Prostate gland (tissue), 2 donors: Measurements from ENCODE around the gene LARP7. TPM values are rescaled to one million over a fixed set of nuclear protein-coding genes. Genes with fewer than 3 reads are reported as not detected.

Source experiments
- DNase-seq: peaks from one replicate; pipeline ENCODE4 v3.0.0-alpha.2; 2019; ENCODE audit warnings: low spot score
- H3K27ac ChIP-seq, 2 donors: fragments of 200-600 bp; sonication (generic); 2 replicates each; pipeline ENCODE4 v1.5.1; 2017 to 2019
- H3K27me3 ChIP-seq: fragments of 200-600 bp; sonication (generic); replicated peaks from 2 replicates; pipeline ENCODE4 v1.5.1; 2019; ENCODE audit not compliant: insufficient read depth
- H3K36me3 ChIP-seq, 2 donors: fragments of 200-600 bp; sonication (generic); 1 replicate in 1 of 2; 2 replicates in 1 of 2; pipeline versions ENCODE4 v1.5.1 to v1.8.1; 2017 to 2019
- H3K4me1 ChIP-seq: fragments of 200-600 bp; sonication (generic); replicated peaks from 2 replicates; pipeline ENCODE4 v1.5.1; 2019
- H3K4me3 ChIP-seq, 2 donors: fragments of 200-600 bp; sonication (generic); 2 replicates each; pipeline ENCODE4 v1.5.1; 2017 to 2019
- H3K9me3 ChIP-seq: fragments of 200-600 bp; sonication (generic); 2 replicates; pipeline ENCODE4 v1.5.1; 2017
- CTCF ChIP-seq, 4 experiments: fragments of 200-600 bp in 2 of 4; fragments of 450-650 bp in 2 of 4; sonication (generic) in 2 of 4; IDR thresholded peaks; 1 replicate in 3 of 4; 2 replicates in 1 of 4; pipeline ENCODE4 v1.5.1; 2016 to 2019; ENCODE audit warnings: antibody characterized with exemption in 4 of 4, mild to moderate bottlenecking in 2 of 4, moderate library complexity in 2 of 4
- POLR2A ChIP-seq: fragments of 450-650 bp; IDR thresholded peaks from one replicate; pipeline ENCODE4 v1.6.1; 2016; ENCODE audit warnings: antibody characterized with exemption, mild to moderate bottlenecking
- POLR2AphosphoS5 ChIP-seq: sonication (generic); formaldehyde crosslinking; IDR thresholded peaks from one replicate; pipeline ENCODE4 v1.6.1; 2017; ENCODE audit warnings: antibody characterized with exemption
- WGBS: methylation state at CpG from one replicate; pipeline ENCODE4 v1.1.5; 2018; 5-methylcytosine and 5-hydroxymethylcytosine counted together
- intact Hi-C: fragments of 100-400 bp; cut with DNase I; formaldehyde crosslinking; loops from one replicate; pipeline ENCODE4 v1.14.2; 2022
- total RNA-seq, 2 donors: library from RNA; depleted of rRNA; stranded (reverse); fragments of >200 nt; gene quantifications; one replicate each; pipeline ENCODE4 v1.1.0, GENCODE V29; 2016

The LARP7 gene
- total RNA-seq, 2 donors from 2014 or later = 26.6 to 35.4 TPM

GRCh38 chr4:112645541-112646329, 8.8 kb downstream of the LARP7 start:
- Histone ChIP-seq H3K4me3 (no peak overlapping the region), H3K36me3 (peaks cover 0 to 5% of the 10 kb centered on the region in 2 donors), H3K4me1 (no peaks in the 10 kb centered on the region), H3K27ac (no peak overlapping the region), H3K9me3 (no peaks in the 10 kb centered on the region), H3K27me3 (no peaks in the 10 kb centered on the region)
- 69% methylated on average over 8 of the region's 8 CpGs for WGBS
- intact Hi-C loops = no loop called here
- DNase-seq = no peak
- TF ChIP-seq POLR2A (no peak), CTCF (IDR thresholded peaks at IDR 0.05) (no peak), POLR2AphosphoS5 (no peak)

- peaks cover 0 to 5% of the 10 kb centered on the region in 2 donors for H3K36me3 ChIP-seq
- H3K9me3 ChIP-seq = no peaks in the 10 kb centered on the region
- no peaks in the 10 kb centered on the region for H3K27me3 ChIP-seq
- DNase-seq = no peak
- intact Hi-C loops = no loop called here
- no peak overlapping the region for H3K4me3 ChIP-seq
- H3K4me1 ChIP-seq = no peaks in the 10 kb centered on the region
- WGBS = 76% methylated on average over 6 of the region's 6 CpGs
- no peak overlapping the region for H3K27ac ChIP-seq
- TF ChIP-seq POLR2A = no peak
- TF ChIP-seq CTCF (IDR thresholded peaks at IDR 0.05) = no peak
- no peak for TF ChIP-seq POLR2AphosphoS5
These were observed 9.9 kb downstream of the LARP7 start for GRCh38 chr4:112646632-112647537.

- H3K36me3 ChIP-seq = peaks cover 0 to 5% of the 10 kb centered on the region in 2 donors
- DNase-seq = no peak
- no peak overlapping the region for H3K4me3 ChIP-seq
- 74% methylated on average over 3 of the region's 3 CpGs for WGBS
- no peaks in the 10 kb centered on the region for H3K4me1 ChIP-seq
- no peaks in the 10 kb centered on the region for H3K9me3 ChIP-seq
- intact Hi-C loops = no loop called here
- TF ChIP-seq CTCF (IDR thresholded peaks at IDR 0.05) (no peak), POLR2AphosphoS5 (no peak), POLR2A (no peak)
- H3K27ac ChIP-seq = no peak overlapping the region
- H3K27me3 ChIP-seq = no peaks in the 10 kb centered on the region
These were observed 10.8 kb downstream of the LARP7 start for GRCh38 chr4:112647785-112648184.

GRCh38 chr4:112648263-112649054, 11.5 kb downstream of the LARP7 start:
- no peaks in the 10 kb centered on the region for H3K27me3 ChIP-seq
- no peak overlapping the region for H3K27ac ChIP-seq
- H3K4me3 ChIP-seq = no peak overlapping the region
- WGBS = 67% methylated on average over 3 of the region's 3 CpGs
- H3K9me3 ChIP-seq = no peaks in the 10 kb centered on the region
- H3K36me3 ChIP-seq = peaks cover 0 to 5% of the 10 kb centered on the region in 2 donors
- no peaks in the 10 kb centered on the region for H3K4me1 ChIP-seq
- TF ChIP-seq POLR2A = no peak
- no peak for TF ChIP-seq CTCF (IDR thresholded peaks at IDR 0.05)
- TF ChIP-seq POLR2AphosphoS5 = no peak
- no peak for DNase-seq
- intact Hi-C loops = no loop called here
